WTC11 (cell line): Measurements from ENCODE around the gene STIM2. TPM values are rescaled to one million over a fixed set of nuclear protein-coding genes. Genes with fewer than 3 reads are reported as not detected.
A peak's percentile ranks its signal among the peaks of the same experiment; 100 is the strongest.

ENCODE experiments used
- ATAC-seq: fragments of 200-7000 bp; cut with Tn5 transposase; 2 replicates; pipeline ENCODE4 v1.10.0; 2021; ENCODE audit warnings: mild to moderate bottlenecking, moderate library complexity
- CTCF ChIA-PET: fragments of 300-600 bp; sonication (Branson Sonifier 250); formaldehyde crosslinking; loops from one replicate; lab custom pipeline; 2021; ENCODE audit warnings: antibody characterized with exemption; lab: Charles Lee
- POLR2A ChIA-PET: fragments of 350-600 bp; sonication (Branson Sonifier 250); formaldehyde crosslinking; loops from one replicate; lab custom pipeline; 2021; ENCODE audit warnings: antibody characterized with exemption; lab: Charles Lee
- DNase-seq: peaks from one replicate; pipeline ENCODE4 v3.0.0; 2021; ENCODE audit warnings: low spot score
- H3K27ac Mint-ChIP-seq: 2 replicates; pipeline ENCODE4 v1.8.0; 2021; ENCODE audit warnings: mixed read lengths
- H3K27me3 Mint-ChIP-seq: 2 replicates; pipeline ENCODE4 v1.8.0; 2021; ENCODE audit warnings: low read depth, mild to moderate bottlenecking, moderate library complexity, mixed read lengths
- H3K36me3 Mint-ChIP-seq: 2 replicates; pipeline ENCODE4 v1.8.0; 2021; ENCODE audit warnings: mixed read lengths
- H3K4me1 Mint-ChIP-seq: 2 replicates; pipeline ENCODE4 v1.8.0; 2022; ENCODE audit warnings: mixed read lengths
- H3K4me3 Mint-ChIP-seq: 2 replicates; pipeline ENCODE4 v1.8.0; 2021; ENCODE audit warnings: mild to moderate bottlenecking, moderate library complexity, mixed read lengths
- H3K9me3 Mint-ChIP-seq: 2 replicates; pipeline ENCODE4 v1.8.0; 2021; ENCODE audit warnings: mixed read lengths
- ATF6 ChIP-seq: sonication (generic); formaldehyde crosslinking; IDR thresholded peaks from 2 replicates; pipeline ENCODE4 v1.8.1; 2023; ENCODE audit warnings: mild to moderate bottlenecking, missing genetic modification reagents
- CBFB ChIP-seq: sonication (generic); formaldehyde crosslinking; IDR thresholded peaks from 2 replicates; pipeline ENCODE4 v1.8.1; 2022; ENCODE audit warnings: mild to moderate bottlenecking, low read depth, missing genetic modification reagents
- CTCF ChIP-seq: fragments of 200-600 bp; IDR thresholded peaks from 2 replicates; pipeline ENCODE4 v1.8.0; 2022; ENCODE audit warnings: antibody characterized with exemption
- E2F5 ChIP-seq: sonication (generic); formaldehyde crosslinking; IDR thresholded peaks from 2 replicates; pipeline ENCODE4 v1.8.1; 2022; ENCODE audit warnings: mild to moderate bottlenecking, moderate library complexity, missing genetic modification reagents
- ELF4 ChIP-seq: sonication (generic); formaldehyde crosslinking; IDR thresholded peaks from 2 replicates; pipeline ENCODE4 v1.8.1; 2022; ENCODE audit warnings: low read depth, mild to moderate bottlenecking, moderate library complexity, missing genetic modification reagents
- EMX1 ChIP-seq: fragments of 250-450 bp; sonication (Bioruptor Pico); IDR thresholded peaks from 2 replicates; pipeline ENCODE4 v1.8.0; 2021; ENCODE audit warnings: mild to moderate bottlenecking
- HMGA2 ChIP-seq: fragments of 250-450 bp; sonication (Bioruptor Pico); IDR thresholded peaks from 2 replicates; pipeline ENCODE4 v1.4.0; 2021; ENCODE audit warnings: mild to moderate bottlenecking, moderate library complexity
- IRF1 ChIP-seq: sonication (generic); formaldehyde crosslinking; IDR thresholded peaks from 2 replicates; pipeline ENCODE4 v1.8.0; 2023; ENCODE audit warnings: missing genetic modification reagents
- JAZF1 ChIP-seq: fragments of 250-450 bp; sonication (Bioruptor Pico); IDR thresholded peaks from 2 replicates; pipeline ENCODE4 v1.9.0; 2021; ENCODE audit warnings: moderate library complexity, mild to moderate bottlenecking, inconsistent platforms
- MLX ChIP-seq: sonication (generic); formaldehyde crosslinking; IDR thresholded peaks from 2 replicates; pipeline ENCODE4 v1.8.1; 2023; ENCODE audit warnings: mild to moderate bottlenecking, missing genetic modification reagents, moderate library complexity
- NR2C2 ChIP-seq: sonication (generic); formaldehyde crosslinking; IDR thresholded peaks from 2 replicates; pipeline ENCODE4 v1.8.0; 2022; ENCODE audit warnings: mild to moderate bottlenecking, missing genetic modification reagents
- NR3C1 ChIP-seq: sonication (generic); formaldehyde crosslinking; conservative IDR thresholded peaks from 2 replicates; pipeline ENCODE4 v1.8.1; 2023; ENCODE audit warnings: low read depth, mild to moderate bottlenecking, missing genetic modification reagents
- PRRX2 ChIP-seq: fragments of 250-450 bp; sonication (Bioruptor Pico); IDR thresholded peaks from 2 replicates; pipeline ENCODE4 v1.8.0; 2021; ENCODE audit warnings: mild to moderate bottlenecking
- SMAD3 ChIP-seq: sonication (generic); formaldehyde crosslinking; IDR thresholded peaks from 2 replicates; pipeline ENCODE4 v1.8.0; 2022; ENCODE audit warnings: missing genetic modification reagents, mild to moderate bottlenecking, borderline replicate concordance
- SP1 ChIP-seq: sonication (generic); formaldehyde crosslinking; conservative IDR thresholded peaks from 2 replicates; pipeline ENCODE4 v1.8.1; 2022; ENCODE audit warnings: missing genetic modification reagents
- TEAD4 ChIP-seq: sonication (generic); formaldehyde crosslinking; IDR thresholded peaks from 2 replicates; pipeline ENCODE4 v1.8.0; 2022; ENCODE audit warnings: mild to moderate bottlenecking, missing genetic modification reagents
- TP53 ChIP-seq: sonication (generic); formaldehyde crosslinking; IDR thresholded peaks from 2 replicates; pipeline ENCODE4 v1.8.1; 2023; ENCODE audit warnings: mild to moderate bottlenecking, missing genetic modification reagents
- USF2 ChIP-seq: sonication (generic); formaldehyde crosslinking; IDR thresholded peaks from 2 replicates; pipeline ENCODE4 v1.8.1; 2023; ENCODE audit warnings: mild to moderate bottlenecking, missing genetic modification reagents, moderate library complexity
- ZNF263 ChIP-seq: sonication (generic); formaldehyde crosslinking; IDR thresholded peaks from 2 replicates; pipeline ENCODE4 v1.8.1; 2022; ENCODE audit warnings: low read depth, mild to moderate bottlenecking, moderate library complexity, missing genetic modification reagents
- total RNA-seq: library from RNA; stranded (reverse); gene quantifications from 3 replicates; pipeline ENCODE4 v1.2.3, GENCODE V29; 2021

Gene STIM2
- total RNA-seq, 1 experiment from 2014 or later, result 22.4 TPM

DNA sequence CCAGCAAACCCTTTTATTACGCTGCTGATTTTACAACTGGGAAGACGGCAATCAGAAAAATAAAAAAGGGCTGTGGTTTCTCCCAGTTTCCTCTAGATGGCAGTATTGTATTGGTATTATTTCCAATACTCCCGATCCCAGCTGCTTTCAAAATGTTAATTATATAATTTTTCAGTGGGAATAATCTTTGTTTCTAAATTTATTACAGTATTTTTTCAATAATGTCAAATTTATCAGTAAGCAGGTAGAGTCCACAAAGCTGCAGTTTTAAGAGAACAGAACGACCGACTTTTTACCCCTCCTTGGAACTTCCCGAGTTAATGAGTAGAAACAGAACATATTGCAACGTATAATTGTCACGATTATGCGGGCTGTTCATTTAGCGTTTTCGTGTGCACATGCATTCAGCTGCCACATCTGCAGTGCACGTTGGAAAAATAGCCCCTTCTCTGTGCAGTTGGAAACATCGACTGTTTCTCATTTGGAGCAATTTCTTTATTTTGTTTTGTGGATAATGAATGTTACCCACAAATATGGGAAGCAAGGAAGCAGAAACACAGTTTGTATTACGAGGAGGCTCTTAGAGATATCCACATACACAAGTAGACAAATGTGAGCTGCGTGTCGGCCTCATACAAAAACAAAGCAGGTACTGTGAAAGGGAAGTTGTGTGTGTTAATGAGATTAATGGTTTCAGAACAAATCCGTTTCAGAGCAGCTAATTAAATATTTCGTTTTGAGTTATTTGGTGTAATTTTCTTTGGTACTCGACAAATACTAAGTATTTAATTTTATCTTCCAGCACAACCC is 188.0 kb downstream of the STIM2 start:
- Mint-ChIP-seq H3K4me3 (no peak overlapping the region), H3K27me3 (no peaks in the 10 kb centered on the region), H3K9me3 (peaks cover 11% of the 10 kb centered on the region), H3K36me3 (no peaks in the 10 kb centered on the region), H3K4me1 (peaks cover 16% of the 10 kb centered on the region), H3K27ac (no peak overlapping the region)
- 0 out of 2 replicates have a peak, but pooled peaks have one; percentile 22 for ATAC-seq
- DNase-seq, result no peak
- CTCF ChIA-PET, result interaction anchor here (0.7 to 3.7 kb wide), 10 partner anchors 8 to 312 kb away, joined by 3 to 22 read pairs (median 5); no protein-coding TSS in a partner anchor
- POLR2A ChIA-PET, result interaction anchor here (0.7 kb wide), 1 partner anchor 587 kb away, joined by 3 read pairs; no protein-coding TSS in a partner anchor
- no peak for TF ChIP-seq JAZF1 (CRISPR knock-in tag)
- TF ChIP-seq TP53 (CRISPR knock-in tag), result no peak
- TF ChIP-seq CTCF, result peak; percentile 45

GRCh38 chr4:27049239-27049829 is 188.7 kb downstream of the STIM2 start:
- Mint-ChIP-seq H3K4me3 (no peak overlapping the region), H3K9me3 (peaks cover 8% of the 10 kb centered on the region; the same call in 1 of the 2 replicates), H3K27me3 (no peaks in the 10 kb centered on the region), H3K4me1 (peaks cover 21% of the 10 kb centered on the region), H3K36me3 (no peaks in the 10 kb centered on the region), H3K27ac (no peak overlapping the region)
- ChIA-PET POLR2A (interaction anchor here (0.7 kb wide), 1 partner anchor 586 kb away, joined by 3 read pairs; no protein-coding TSS in a partner anchor), CTCF (interaction anchor here (1.7 to 3.7 kb wide), 5 partner anchors 36 to 269 kb away, joined by 4 to 22 read pairs (median 11); no protein-coding TSS in a partner anchor)
- ATAC-seq (no peak), DNase-seq (no peak)
- TF ChIP-seq SMAD3 (CRISPR knock-in tag) (no peak), NR2C2 (CRISPR knock-in tag) (no peak), SP1 (no peak), ZNF263 (CRISPR knock-in tag) (no peak), TP53 (CRISPR knock-in tag) (no peak), E2F5 (no peak), CTCF (no peak), ELF4 (CRISPR knock-in tag) (no peak), IRF1 (CRISPR knock-in tag) (no peak), EMX1 (no peak), USF2 (CRISPR knock-in tag) (no peak)

DNA sequence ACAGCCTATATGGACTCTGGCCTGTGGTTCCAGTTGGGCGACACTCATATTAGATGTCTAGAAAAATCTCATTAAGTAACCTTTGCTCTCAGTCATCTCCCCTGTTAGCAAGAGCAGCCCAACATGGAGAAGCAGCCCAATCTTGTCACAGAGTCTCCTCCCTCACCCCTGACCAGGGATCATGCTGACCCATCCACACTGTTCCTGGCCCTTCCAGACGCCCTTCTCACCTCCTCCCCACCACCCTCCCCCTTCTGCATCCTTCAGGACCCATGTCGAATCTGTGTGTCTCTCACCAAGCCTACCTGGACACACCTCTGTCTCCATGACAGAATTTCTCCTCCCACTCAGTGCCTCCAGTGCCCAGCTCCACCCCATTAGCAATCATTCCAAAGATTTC is 190.1 kb downstream of the STIM2 start:
- ATAC-seq (no peak), DNase-seq (no peak)
- Mint-ChIP-seq H3K27ac (no peak overlapping the region), H3K4me3 (no peak overlapping the region), H3K4me1 (peaks cover 33% of the 10 kb centered on the region), H3K27me3 (no peaks in the 10 kb centered on the region), H3K9me3 (no peaks in the 10 kb centered on the region), H3K36me3 (no peaks in the 10 kb centered on the region)
- ChIA-PET POLR2A (no interaction called here), CTCF (interaction anchor here (0.7 kb wide), 1 partner anchor 703 kb away, joined by 3 read pairs; no protein-coding TSS in a partner anchor)
- TF ChIP-seq CBFB (CRISPR knock-in tag) (no peak), E2F5 (no peak), MLX (CRISPR knock-in tag) (no peak), TEAD4 (no peak), PRRX2 (CRISPR knock-in tag) (no peak), ATF6 (CRISPR knock-in tag) (no peak), NR3C1 (CRISPR knock-in tag) (no peak), HMGA2 (CRISPR knock-in tag) (no peak)
